Glutamatergic neuron (in vitro differentiated cells): ENCODE data around the gene ARHGAP24. TPM values are rescaled to one million over a fixed set of nuclear protein-coding genes. Genes with fewer than 3 reads are reported as not detected.

Experiments
- DNase-seq: peaks from one replicate; pipeline ENCODE4 v3.0.0; 2022
- H3K27ac Mint-ChIP-seq: one replicate; pipeline ENCODE4 v1.8.0; 2020; ENCODE audit warnings: mild to moderate bottlenecking, mixed read lengths, inconsistent platforms; ENCODE audit not compliant: unreplicated experiment
- H3K27me3 Mint-ChIP-seq: one replicate; pipeline ENCODE4 v1.8.0; 2020; ENCODE audit warnings: mild to moderate bottlenecking, moderate library complexity, mixed read lengths, inconsistent platforms; ENCODE audit not compliant: unreplicated experiment
- H3K36me3 Mint-ChIP-seq: one replicate; pipeline ENCODE4 v1.8.0; 2020; ENCODE audit warnings: mild to moderate bottlenecking, mixed read lengths, inconsistent platforms; ENCODE audit not compliant: unreplicated experiment
- H3K4me1 Mint-ChIP-seq: one replicate; pipeline ENCODE4 v1.8.0; 2020; ENCODE audit warnings: mild to moderate bottlenecking, low read depth, mixed read lengths, inconsistent platforms; ENCODE audit not compliant: unreplicated experiment
- H3K4me3 Mint-ChIP-seq: one replicate; pipeline ENCODE4 v1.8.0; 2020; ENCODE audit warnings: mild to moderate bottlenecking, mixed read lengths, inconsistent platforms; ENCODE audit not compliant: unreplicated experiment
- H3K9me3 Mint-ChIP-seq: one replicate; pipeline ENCODE4 v1.8.0; 2020; ENCODE audit warnings: mild to moderate bottlenecking, moderate library complexity, mixed read lengths, inconsistent platforms; ENCODE audit not compliant: unreplicated experiment
- CTCF ChIP-seq: fragments of 200-600 bp; sonication (generic); IDR thresholded peaks from one replicate; pipeline ENCODE4 v1.5.0; 2021; ENCODE audit not compliant: partially characterized antibody, unreplicated experiment
- total RNA-seq: library from RNA; stranded (reverse); fragmentation: NEBNext Ultra II Directional; extraction: Animal tissue kit (Norgen Biotek cat#: 25700); gene quantifications from one replicate; pipeline ENCODE4 v1.2.1, GENCODE V29; 2021; ENCODE audit not compliant: unreplicated experiment

Gene ARHGAP24
- total RNA-seq, 1 donor from 2014 or later = 1.6 TPM

DNA sequence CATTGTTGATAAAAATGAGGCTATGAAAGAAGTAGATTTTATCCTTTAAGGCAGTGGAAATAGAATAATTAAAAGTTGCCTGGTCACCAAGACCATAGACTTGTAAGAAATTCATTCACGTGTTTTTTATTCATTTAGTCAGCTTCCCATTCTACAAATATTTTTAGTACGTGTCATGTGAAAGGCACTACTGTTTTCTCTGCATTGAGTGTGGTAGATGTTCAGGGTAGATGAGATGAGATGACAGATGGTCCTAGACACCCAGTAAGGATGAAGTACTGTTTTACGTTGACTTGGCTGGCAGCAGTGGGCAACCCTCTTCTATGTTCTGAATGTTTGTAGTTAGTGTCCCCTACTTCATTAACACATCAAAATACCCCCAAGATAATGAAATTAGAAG is 228.1 kb downstream of the ARHGAP24 start:
- H3K9me3 Mint-ChIP-seq = no peaks in the 10 kb centered on the region
- H3K27ac Mint-ChIP-seq = no peak overlapping the region
- no peak for TF ChIP-seq CTCF

DNA sequence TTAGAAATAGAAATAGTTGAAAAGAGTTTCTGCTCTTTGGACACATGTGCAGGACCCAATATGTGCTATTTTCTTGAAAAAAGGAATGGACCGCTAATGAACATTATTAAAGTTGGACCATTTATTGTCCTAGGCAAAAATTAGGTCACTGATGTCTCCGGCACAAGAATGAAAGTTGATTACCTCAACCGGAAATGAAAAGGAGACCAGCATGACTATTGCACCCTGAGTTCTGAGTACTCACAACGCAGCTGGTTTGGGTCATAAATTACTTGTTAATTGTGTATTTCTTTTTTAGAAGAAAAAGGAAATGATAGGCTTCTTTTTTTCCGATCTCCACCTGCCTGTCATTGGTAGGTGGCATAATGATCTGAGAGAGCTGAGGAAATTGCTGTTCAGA is 232.7 kb downstream of the ARHGAP24 start:
- Mint-ChIP-seq H3K4me1 (no peaks in the 10 kb centered on the region), H3K27me3 (no peaks in the 10 kb centered on the region), H3K4me3 (no peak overlapping the region), H3K27ac (no peak overlapping the region), H3K36me3 (no peaks in the 10 kb centered on the region), H3K9me3 (peaks cover 3% of the 10 kb centered on the region)
- no peak for TF ChIP-seq CTCF
- no peak for DNase-seq

More for the DNA sequence above, 228.1 kb downstream of the ARHGAP24 start:
- Mint-ChIP-seq H3K4me1 (no peaks in the 10 kb centered on the region), H3K27me3 (no peaks in the 10 kb centered on the region), H3K4me3 (no peak overlapping the region), H3K36me3 (no peaks in the 10 kb centered on the region)
- DNase-seq = no peak

GRCh38 chr4:85708468-85708867 is 233.5 kb downstream of the ARHGAP24 start:
- Mint-ChIP-seq H3K4me1 (no peaks in the 10 kb centered on the region), H3K4me3 (no peak overlapping the region), H3K27ac (no peak overlapping the region), H3K9me3 (peaks cover 3% of the 10 kb centered on the region), H3K27me3 (no peaks in the 10 kb centered on the region), H3K36me3 (no peaks in the 10 kb centered on the region)
- no peak for DNase-seq
- no peak for TF ChIP-seq CTCF

DNA sequence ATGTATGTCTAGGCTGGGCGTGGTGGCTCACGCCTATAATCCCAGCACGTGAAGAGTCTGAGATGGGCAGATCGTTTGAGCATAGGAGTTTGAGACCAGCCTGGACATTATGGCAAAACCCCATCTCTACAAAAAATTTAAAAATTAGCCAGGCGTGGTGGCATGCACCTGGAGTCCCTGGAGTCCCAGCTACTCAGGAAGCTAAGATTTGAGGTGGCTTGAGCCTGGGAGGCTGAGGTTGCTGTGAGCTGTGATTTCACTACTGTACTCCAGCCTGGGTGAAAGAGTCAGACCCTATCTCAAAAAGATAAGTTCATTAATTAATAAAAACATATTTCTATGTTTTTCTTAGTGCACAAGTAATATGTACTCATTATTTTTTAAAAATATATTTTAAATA is 238.1 kb downstream of the ARHGAP24 start:
- Mint-ChIP-seq H3K9me3 (peaks cover 3% of the 10 kb centered on the region), H3K27me3 (no peaks in the 10 kb centered on the region)

More for the DNA sequence above, 238.1 kb downstream of the ARHGAP24 start:
- H3K4me3 Mint-ChIP-seq = no peak overlapping the region
- no peak overlapping the region for H3K27ac Mint-ChIP-seq
- no peak for TF ChIP-seq CTCF
- H3K36me3 Mint-ChIP-seq = no peaks in the 10 kb centered on the region
- no peaks in the 10 kb centered on the region for H3K4me1 Mint-ChIP-seq
- DNase-seq = no peak
